ENCODE measurements around the gene LRRTM3.

Gene LRRTM3

DNA sequence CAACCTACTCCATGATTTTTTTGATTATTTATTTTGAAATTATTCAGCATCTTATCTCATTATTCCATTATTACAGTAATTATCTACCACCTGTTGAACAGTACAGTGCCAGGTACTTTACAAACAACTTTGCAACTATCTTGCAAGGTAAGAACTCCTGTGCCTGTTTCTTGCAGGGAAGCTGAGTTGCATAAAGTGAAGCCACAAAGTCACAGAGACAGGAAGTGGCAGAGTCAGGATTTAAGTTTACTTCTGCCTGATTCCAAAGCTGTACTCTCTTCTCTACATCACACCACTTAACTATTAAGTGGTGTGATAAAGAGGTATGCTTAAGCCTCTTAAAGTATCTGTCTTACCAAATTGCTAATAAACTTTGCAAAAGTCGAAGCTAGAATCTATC, 80.1 kb downstream of the LRRTM3 start:
- H3K27ac ChIP-seq, result no peak overlapping the region
- TF ChIP-seq ZFX (IDR thresholded peaks at IDR 0.05; ENCODE audit: borderline replicate concordance), result no peak
- TF ChIP-seq, protein P1, sequence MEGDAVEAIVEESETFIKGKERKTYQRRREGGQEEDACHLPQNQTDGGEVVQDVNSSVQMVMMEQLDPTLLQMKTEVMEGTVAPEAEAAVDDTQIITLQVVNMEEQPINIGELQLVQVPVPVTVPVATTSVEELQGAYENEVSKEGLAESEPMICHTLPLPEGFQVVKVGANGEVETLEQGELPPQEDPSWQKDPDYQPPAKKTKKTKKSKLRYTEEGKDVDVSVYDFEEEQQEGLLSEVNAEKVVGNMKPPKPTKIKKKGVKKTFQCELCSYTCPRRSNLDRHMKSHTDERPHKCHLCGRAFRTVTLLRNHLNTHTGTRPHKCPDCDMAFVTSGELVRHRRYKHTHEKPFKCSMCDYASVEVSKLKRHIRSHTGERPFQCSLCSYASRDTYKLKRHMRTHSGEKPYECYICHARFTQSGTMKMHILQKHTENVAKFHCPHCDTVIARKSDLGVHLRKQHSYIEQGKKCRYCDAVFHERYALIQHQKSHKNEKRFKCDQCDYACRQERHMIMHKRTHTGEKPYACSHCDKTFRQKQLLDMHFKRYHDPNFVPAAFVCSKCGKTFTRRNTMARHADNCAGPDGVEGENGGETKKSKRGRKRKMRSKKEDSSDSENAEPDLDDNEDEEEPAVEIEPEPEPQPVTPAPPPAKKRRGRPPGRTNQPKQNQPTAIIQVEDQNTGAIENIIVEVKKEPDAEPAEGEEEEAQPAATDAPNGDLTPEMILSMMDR (IDR thresholded peaks at IDR 0.05), result no peak

GRCh38 chr10:67011480-67011879, 85.6 kb downstream of the LRRTM3 start:
- no peak for TF ChIP-seq ZFX (IDR thresholded peaks at IDR 0.05; ENCODE audit: borderline replicate concordance)
- TF ChIP-seq, protein P1 (IDR thresholded peaks at IDR 0.05), result no peak
- H3K27ac ChIP-seq, result no peak overlapping the region

DNA sequence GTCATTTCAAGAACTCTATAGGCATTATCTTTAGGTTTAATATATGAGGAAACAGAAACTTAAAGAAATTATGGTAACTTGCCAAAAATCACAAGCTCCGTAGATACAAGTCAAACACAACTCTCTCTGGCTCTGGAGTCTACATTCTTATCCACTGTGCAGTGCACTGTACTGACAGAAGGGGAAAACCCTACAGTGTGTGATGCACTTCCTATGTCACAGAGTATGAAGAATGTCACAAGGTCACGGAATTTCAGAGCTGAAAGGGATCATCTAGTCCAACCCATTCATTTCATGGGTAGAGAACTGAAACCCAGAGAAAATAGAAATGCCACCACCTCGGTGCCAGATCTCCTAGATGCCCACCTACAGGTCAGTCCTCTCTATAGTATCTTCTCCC, 86.1 kb downstream of the LRRTM3 start:
- TF ChIP-seq, protein P1 (IDR thresholded peaks at IDR 0.05), result no peak
- TF ChIP-seq ZFX (IDR thresholded peaks at IDR 0.05; ENCODE audit: borderline replicate concordance), result no peak
- no peak overlapping the region for H3K27ac ChIP-seq

- H3K27ac ChIP-seq, result no peak overlapping the region
- no peak for TF ChIP-seq ZFX (IDR thresholded peaks at IDR 0.05; ENCODE audit: borderline replicate concordance)
- TF ChIP-seq, protein P1 (IDR thresholded peaks at IDR 0.05), result no peak
Measured at GRCh38 chr10:67015225-67015624, 89.4 kb downstream of the LRRTM3 start.

DNA sequence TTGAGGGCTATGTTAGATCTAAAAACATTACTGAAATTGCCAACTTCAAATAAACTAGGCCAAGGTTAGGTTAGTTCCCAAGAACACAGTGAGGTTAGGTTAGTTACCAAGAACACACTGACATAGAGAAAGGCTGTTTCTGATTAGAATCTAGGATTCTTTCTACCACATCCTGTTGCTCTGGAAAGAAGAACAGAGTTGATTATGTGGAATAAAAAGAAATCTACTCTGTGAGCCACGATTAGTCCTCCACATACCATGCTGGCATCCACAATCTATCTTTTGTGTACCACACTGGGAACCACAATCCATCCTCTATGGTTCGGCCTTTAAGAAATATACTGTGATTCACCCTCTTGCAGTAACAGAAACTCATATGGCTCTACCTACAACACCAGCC, 91.4 kb downstream of the LRRTM3 start:
- TF ChIP-seq, protein P1 (IDR thresholded peaks at IDR 0.05), result no peak
- no peak for TF ChIP-seq ZFX (IDR thresholded peaks at IDR 0.05; ENCODE audit: borderline replicate concordance)
- H3K27ac ChIP-seq, result no peak overlapping the region

DNA sequence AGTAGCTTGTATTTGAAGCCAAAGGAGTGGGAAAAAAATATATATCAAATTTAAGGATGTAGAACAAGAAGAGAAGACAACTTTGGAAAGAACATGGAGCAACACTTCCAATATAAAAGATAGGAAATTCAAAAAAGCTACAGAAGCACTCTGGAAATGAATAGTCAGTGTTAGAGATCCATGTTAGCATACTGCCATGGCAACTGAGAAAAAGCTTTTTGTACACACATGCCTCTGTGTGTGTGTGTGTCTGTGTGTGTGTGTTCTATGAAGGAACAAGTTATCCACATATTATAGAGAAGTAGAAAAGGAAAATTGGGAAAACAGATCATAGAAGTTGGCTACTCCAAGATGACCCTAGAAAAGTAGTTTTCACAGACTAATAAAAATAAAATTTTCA, 96.3 kb downstream of the LRRTM3 start:
- TF ChIP-seq, protein P1 (IDR thresholded peaks at IDR 0.05), result no peak
- no peak for TF ChIP-seq ZFX (IDR thresholded peaks at IDR 0.05; ENCODE audit: borderline replicate concordance)
- no peak overlapping the region for H3K27ac ChIP-seq

DNA sequence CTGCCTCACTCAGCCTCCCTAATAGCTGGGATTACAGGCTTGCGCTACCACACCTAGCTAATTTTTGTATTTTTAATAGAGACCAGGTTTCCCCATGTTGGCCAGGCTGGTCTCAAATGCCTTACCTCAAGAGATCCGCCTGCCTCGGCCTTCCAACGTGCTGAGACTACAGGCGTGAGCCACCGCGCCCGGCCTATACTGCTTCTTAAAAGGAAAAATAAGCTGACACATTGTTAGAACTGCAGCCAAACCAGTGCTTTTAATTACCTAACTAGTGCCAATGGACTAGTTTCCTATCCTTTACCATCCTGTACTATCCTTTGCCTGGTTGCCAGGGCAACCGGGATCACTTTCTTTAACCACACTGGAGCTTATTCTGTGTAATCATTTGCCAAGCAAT, 108.0 kb downstream of the LRRTM3 start:
- TF ChIP-seq, protein P1 (IDR thresholded peaks at IDR 0.05), result no peak
- TF ChIP-seq ZFX (IDR thresholded peaks at IDR 0.05; ENCODE audit: borderline replicate concordance), result no peak

More for the DNA sequence above, 108.0 kb downstream of the LRRTM3 start:
- H3K27ac ChIP-seq, result no peak overlapping the region

All from 22Rv1 (cell line).